ENCODE measurements around the gene FAM110C. TPM values are rescaled to one million over a fixed set of nuclear protein-coding genes. Genes with fewer than 3 reads are reported as not detected.
A peak's percentile ranks its signal among the peaks of the same experiment; 100 is the strongest.

The FAM110C gene
- total RNA-seq, 2 experiments from 2014 or later, result 3.1 to 3.6 TPM

DNA sequence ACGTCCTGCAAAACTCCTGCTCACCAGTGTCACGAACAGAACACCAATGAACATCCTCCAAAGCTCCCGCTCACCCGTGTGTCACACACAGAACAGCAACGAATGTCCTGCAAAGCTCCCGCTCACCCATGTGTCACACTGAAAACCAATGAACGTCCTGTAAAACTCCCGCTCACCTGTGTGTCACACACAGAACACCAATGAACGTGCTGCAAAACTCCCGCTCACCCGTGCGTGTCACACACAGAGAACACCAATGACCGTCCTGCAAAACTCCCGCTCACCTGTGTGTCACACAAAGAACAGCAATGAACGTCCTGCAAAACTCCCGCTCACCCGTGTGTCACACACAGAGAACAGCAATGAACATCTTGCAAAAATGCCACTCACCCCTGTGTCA lies 20.5 kb upstream of the FAM110C start:
- no peaks in the 10 kb centered on the region for H3K9me3 Mint-ChIP-seq
- no peaks in the 10 kb centered on the region for H3K4me1 Mint-ChIP-seq (ENCODE audit: low read depth)
- H3K27me3 Mint-ChIP-seq, result no peaks in the 10 kb centered on the region
- H3K36me3 Mint-ChIP-seq, result no peaks in the 10 kb centered on the region
- ChIA-PET POLR2A (no interaction called here), CTCF (no interaction called here)
- DNase-seq, result no peak
- H3K27ac Mint-ChIP-seq, result no peak overlapping the region
- no peak overlapping the region for H3K4me3 Mint-ChIP-seq
- intact Hi-C loops (cut with micrococcal nuclease), result no loop called here

DNA sequence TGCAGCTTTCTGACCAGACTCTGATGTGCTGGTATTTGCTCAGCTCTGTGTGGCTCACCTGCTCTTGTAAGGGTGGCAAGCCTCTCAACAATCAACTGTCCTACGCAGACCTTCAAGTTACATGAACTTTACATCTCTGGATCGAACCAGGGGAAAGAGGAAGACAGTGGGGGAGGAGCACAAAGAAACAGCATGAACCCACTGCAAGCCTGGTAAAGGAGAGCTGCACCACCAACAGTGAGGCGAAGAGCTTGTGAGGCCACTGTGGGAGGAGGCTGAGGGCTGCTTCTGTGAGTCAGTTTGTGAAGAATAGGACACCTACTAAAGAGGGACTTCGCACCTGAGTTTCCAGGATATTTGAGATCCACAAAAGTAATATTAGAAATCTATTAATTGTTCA lies 18.8 kb upstream of the FAM110C start:
- H3K4me1 Mint-ChIP-seq (ENCODE audit: low read depth), result no peaks in the 10 kb centered on the region
- ChIA-PET CTCF (no interaction called here), POLR2A (no interaction called here)
- H3K27ac Mint-ChIP-seq, result no peak overlapping the region
- no peak overlapping the region for H3K4me3 Mint-ChIP-seq
- no peaks in the 10 kb centered on the region for H3K36me3 Mint-ChIP-seq
- H3K9me3 Mint-ChIP-seq, result peaks cover 5% of the 10 kb centered on the region
- no peak for DNase-seq
- H3K27me3 Mint-ChIP-seq, result peaks cover 1% of the 10 kb centered on the region
- intact Hi-C loops (cut with micrococcal nuclease), result no loop called here

DNA sequence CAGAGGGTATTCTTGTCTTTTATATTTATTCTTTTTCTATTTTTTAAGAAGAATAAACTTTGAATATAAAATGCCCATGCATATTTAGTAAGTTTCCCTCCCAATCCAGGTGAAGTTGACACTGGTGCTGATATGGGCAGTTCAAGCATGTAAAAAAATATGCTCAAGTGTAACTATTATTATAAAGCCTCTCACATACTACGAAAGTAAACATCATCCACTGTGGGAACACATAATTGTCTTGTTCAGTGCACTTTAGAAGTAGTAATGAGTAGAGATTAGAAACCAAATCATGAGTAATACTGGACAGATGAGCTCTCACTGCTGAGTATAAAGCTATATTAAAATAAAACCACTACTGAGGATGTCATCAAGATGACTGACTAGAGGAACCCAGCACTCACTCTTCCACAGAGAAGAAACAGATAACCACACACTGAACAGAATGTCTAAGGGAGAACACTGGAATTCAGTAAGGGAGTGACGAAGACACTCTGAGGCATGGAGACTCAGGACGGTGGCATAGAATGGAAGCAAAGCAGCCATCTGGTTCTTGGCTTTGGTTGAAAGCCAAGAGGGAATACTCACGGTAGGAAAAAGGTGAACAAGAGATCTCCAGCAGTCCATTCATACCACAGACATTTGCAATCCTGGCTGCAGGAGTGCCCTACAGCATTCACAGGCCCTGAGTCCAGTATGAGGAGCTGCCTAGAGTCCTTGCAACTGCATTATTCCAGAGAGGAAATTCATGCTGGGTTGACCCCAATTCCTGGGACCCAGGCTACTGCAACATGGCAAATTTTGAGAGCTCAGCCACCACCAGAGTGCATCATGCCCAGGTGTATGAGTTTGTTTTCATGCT lies 9.5 kb upstream of the FAM110C start:
- no peak overlapping the region for H3K27ac Mint-ChIP-seq
- CTCF ChIA-PET, result no interaction called here

DNA sequence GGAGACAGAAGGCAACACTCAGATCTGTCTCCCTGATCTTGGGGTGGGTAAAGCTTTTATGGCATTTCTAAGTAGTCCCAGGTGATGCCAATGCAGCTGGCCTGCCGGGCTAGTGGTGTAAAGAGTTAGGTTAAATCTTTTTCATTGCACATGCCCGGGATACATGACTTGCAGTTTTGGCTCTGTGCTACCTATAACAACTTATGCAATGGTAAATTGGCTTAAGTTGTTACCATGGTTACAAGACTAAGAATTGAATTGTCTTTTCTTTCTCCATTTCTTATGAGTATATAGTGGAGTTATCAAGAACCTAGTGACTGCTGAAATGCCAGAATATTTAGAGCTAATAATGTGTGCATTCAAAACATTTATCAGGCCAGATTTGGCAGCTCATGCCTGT lies 5.3 kb upstream of the FAM110C start:
- ChIA-PET CTCF (no interaction called here), POLR2A (no interaction called here)
- H3K9me3 Mint-ChIP-seq, result no peaks in the 10 kb centered on the region
- peaks cover 23% of the 10 kb centered on the region for H3K27me3 Mint-ChIP-seq
- H3K4me3 Mint-ChIP-seq, result no peak overlapping the region
- no peaks in the 10 kb centered on the region for H3K36me3 Mint-ChIP-seq
- H3K4me1 Mint-ChIP-seq (ENCODE audit: low read depth), result peaks cover 6% of the 10 kb centered on the region
- no peak for DNase-seq
- H3K27ac Mint-ChIP-seq, result no peak overlapping the region
- intact Hi-C loops (cut with micrococcal nuclease), result no loop called here

More for the DNA sequence above, 9.5 kb upstream of the FAM110C start:
- Mint-ChIP-seq H3K9me3 (peaks cover 21% of the 10 kb centered on the region), H3K27me3 (peaks cover 8% of the 10 kb centered on the region), H3K36me3 (no peaks in the 10 kb centered on the region), H3K4me3 (no peak overlapping the region), H3K4me1 (ENCODE audit: low read depth) (no peaks in the 10 kb centered on the region)
- POLR2A ChIA-PET, result no interaction called here
- DNase-seq, result no peak
- intact Hi-C loops (cut with micrococcal nuclease), result no loop called here

DNA sequence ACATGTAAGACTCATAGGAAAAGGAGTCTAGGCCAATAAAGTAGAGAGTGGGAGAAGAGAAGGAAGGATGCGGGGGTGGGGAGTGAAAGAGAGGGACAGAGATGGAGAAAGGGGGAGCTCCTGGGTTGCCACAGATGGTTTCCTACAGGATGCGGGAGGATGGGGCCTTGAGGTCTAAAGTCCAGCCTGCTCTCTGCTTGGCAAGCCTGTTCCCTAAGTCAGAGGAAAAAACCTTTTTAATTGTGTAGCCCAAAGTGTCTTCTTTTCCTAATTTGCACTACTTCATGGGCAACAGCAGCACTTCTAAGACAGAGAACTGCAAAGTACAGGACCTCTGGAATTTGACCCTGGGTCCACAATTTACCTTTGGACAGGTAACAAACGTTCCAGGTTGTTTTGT lies 1.4 kb upstream of the FAM110C start:
- Mint-ChIP-seq H3K27ac (no peak overlapping the region), H3K36me3 (no peaks in the 10 kb centered on the region), H3K27me3 (peaks cover 34% of the 10 kb centered on the region), H3K4me1 (ENCODE audit: low read depth) (peaks cover 18% of the 10 kb centered on the region), H3K4me3 (no peak overlapping the region), H3K9me3 (no peaks in the 10 kb centered on the region)
- intact Hi-C loops (cut with micrococcal nuclease), result loop anchor here (1.0 kb wide), 1 partner anchor 15 kb away; no protein-coding TSS in a partner anchor
- ChIA-PET POLR2A (no interaction called here), CTCF (no interaction called here)
- no peak for DNase-seq

DNA sequence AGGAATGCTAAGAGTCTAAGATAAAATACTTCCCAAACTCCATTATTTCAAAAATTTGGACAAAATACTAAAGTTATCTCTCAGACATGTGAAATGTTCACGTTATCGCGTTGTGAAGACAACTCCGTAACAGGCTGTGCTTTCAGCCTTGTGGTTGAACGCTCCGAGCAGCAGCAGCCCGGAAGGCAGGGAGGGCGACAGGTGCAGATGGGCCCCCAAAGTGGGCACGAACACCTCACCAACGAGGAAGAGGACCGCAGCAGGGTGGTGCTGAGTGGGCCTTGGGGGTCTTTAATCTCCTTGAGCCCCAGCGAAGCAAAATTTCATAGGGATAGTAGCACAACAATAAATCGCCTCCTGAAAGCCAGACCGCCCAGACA lies 1.0 kb upstream of the FAM110C start:
- H3K27me3 Mint-ChIP-seq, result peaks cover 32% of the 10 kb centered on the region
- intact Hi-C loops (cut with micrococcal nuclease), result loop anchor here (1.0 kb wide), 1 partner anchor 15 kb away; no protein-coding TSS in a partner anchor
- peaks cover 20% of the 10 kb centered on the region for H3K4me1 Mint-ChIP-seq (ENCODE audit: low read depth)
- no peaks in the 10 kb centered on the region for H3K36me3 Mint-ChIP-seq
- no peaks in the 10 kb centered on the region for H3K9me3 Mint-ChIP-seq
- H3K4me3 Mint-ChIP-seq, result peak overlapping the region; percentile 72
- no peak overlapping the region for H3K27ac Mint-ChIP-seq
- no peak for DNase-seq
- POLR2A ChIA-PET, result interaction anchor here (0.6 kb wide), 1 partner anchor 128 kb away, joined by 3 read pairs; no protein-coding TSS in a partner anchor
- CTCF ChIA-PET, result interaction anchor here (0.6 to 1.0 kb wide), 2 partner anchors 36 to 136 kb away, joined by 3 read pairs; no protein-coding TSS in a partner anchor

DNA sequence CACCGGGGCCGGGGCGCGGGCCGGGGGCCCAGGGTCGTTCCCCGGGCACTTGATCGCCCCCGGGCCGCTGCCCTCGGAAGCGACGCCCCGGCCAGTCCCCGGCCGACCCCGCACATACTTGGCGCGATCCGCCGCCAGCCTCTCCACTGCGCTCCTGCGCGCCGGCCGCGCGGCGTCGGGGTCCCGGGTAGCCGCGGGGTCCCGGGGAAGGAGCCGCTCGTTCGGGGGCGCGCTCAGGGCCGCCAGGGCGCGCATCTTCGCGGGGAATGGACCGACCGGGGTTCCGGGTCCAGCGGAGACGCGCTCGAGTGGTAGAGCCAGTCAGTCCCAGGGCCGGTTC lies 204 bp downstream of the FAM110C start:
- no peak for DNase-seq
- Mint-ChIP-seq H3K4me1 (ENCODE audit: low read depth) (peaks cover 23% of the 10 kb centered on the region), H3K9me3 (no peaks in the 10 kb centered on the region), H3K4me3 (peak overlapping the region; percentile 58), H3K27ac (no peak overlapping the region), H3K36me3 (no peaks in the 10 kb centered on the region), H3K27me3 (peaks cover 32% of the 10 kb centered on the region)
- intact Hi-C loops (cut with micrococcal nuclease), result no loop called here
- POLR2A ChIA-PET, result no interaction called here
- CTCF ChIA-PET, result interaction anchor here (0.8 kb wide), 1 partner anchor 24 kb away, joined by 3 read pairs; no protein-coding TSS in a partner anchor

DNA sequence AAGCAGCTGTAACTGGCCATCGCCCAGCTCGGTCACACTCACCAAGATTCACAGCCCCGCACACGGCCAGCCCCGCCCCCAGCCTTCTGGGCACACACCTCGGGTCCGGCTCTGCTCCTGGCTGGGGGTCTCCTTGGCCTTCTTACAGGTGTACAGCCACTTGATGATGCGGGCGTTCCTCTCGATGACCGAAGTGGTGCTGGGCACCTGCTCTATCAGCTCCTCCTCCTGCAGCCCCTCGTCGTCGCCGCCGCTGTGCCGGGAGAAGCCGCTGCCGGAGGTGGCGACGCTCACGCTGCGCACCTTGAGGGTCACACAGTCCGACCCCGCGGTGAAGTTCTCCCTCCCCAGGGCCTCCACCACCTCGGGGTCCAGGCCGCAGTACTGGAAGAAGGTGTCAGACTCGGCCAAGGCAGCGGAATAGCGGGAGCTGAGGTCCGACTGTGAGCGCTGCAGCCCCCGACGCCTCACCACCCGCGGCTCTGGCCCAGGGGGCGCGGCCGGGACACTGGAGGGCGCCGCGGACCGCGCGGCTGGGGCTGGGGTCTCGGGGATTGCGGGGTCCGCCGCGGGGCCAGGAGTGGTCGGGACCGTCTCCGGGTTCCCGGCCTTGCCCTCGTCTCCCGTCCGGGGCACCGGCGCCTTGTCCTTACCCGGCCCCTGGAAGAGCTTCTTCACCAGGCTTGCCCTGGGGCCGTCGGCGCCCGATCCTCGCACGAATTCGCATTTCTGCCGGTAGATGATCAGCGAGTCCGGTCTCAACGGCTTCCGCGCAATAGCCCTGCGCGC lies 769 bp downstream of the FAM110C start:
- peak overlapping the region; percentile 64 for H3K4me3 Mint-ChIP-seq
- H3K27ac Mint-ChIP-seq, result no peak overlapping the region
- ChIA-PET CTCF (interaction anchor here (1.0 to 1.5 kb wide), 3 partner anchors 24 to 34 kb away, joined by 3 to 4 read pairs (median 4); no protein-coding TSS in a partner anchor), POLR2A (no interaction called here)
- intact Hi-C loops (cut with micrococcal nuclease), result no loop called here
- no peak for DNase-seq
- no peaks in the 10 kb centered on the region for H3K9me3 Mint-ChIP-seq
- H3K27me3 Mint-ChIP-seq, result peaks cover 33% of the 10 kb centered on the region
- peaks cover 3% of the 10 kb centered on the region for H3K36me3 Mint-ChIP-seq
- peaks cover 23% of the 10 kb centered on the region for H3K4me1 Mint-ChIP-seq (ENCODE audit: low read depth)

DNA sequence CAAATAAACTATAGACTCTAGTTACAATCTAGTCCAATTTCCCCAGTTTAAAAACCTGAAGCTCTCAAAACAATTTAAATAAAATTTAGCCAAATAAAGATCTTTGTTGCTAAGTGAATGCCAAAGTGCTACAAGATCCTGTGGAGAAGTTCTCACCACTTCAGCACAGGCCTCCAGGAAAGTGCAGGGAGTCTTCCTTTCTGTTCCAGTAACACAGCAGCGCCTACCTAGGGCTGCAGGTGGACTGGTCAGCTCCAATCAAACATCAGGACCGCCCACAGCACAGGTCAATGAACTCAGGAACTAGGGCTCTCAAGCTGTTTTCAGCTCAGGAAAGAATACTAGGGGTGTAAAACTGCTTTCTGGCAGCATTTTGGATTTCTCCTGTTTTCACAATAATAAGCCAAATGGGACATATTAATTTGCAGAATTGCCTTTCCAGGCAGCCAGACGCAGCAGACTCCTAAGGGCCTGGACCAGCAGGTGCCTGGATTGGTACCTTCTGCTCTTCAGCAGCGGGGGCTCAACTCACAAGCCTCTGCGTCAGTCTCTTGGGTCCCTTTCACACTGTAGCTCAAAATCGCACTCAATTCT lies 1.5 kb downstream of the FAM110C start:
- ChIA-PET POLR2A (no interaction called here), CTCF (interaction anchor here (1.0 to 1.5 kb wide), 3 partner anchors 23 to 33 kb away, joined by 3 to 4 read pairs (median 4); no protein-coding TSS in a partner anchor)
- Mint-ChIP-seq H3K27me3 (peaks cover 34% of the 10 kb centered on the region), H3K9me3 (no peaks in the 10 kb centered on the region), H3K4me1 (ENCODE audit: low read depth) (peaks cover 23% of the 10 kb centered on the region), H3K4me3 (peak overlapping the region; percentile 64), H3K27ac (no peak overlapping the region), H3K36me3 (peaks cover 5% of the 10 kb centered on the region)
- no peak for DNase-seq
- intact Hi-C loops (cut with micrococcal nuclease), result no loop called here

DNA sequence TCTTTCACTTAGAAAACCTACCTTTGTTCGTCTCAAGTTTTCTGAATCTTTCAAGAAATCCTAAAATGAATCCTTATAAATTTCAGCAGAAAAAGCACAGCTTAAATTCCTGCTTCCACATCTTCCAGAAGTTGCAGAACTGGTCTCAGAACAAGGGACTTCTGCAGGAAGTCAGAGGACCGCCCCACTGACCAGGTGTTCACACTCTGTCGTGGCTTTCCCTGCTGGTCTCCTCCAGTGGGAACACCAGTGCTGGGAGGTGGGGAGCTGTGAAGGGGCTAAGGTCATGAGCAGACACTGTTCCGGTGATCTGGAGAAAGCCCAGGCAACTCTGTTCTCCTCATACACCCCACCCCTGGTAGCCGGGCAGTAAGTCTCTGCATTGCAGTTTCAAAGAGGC lies 3.5 kb downstream of the FAM110C start:
- intact Hi-C loops (cut with micrococcal nuclease), result loop anchor here (1.0 kb wide), 1 partner anchor 10 kb away; no protein-coding TSS in a partner anchor
- Mint-ChIP-seq H3K36me3 (peaks cover 5% of the 10 kb centered on the region), H3K4me1 (ENCODE audit: low read depth) (peaks cover 23% of the 10 kb centered on the region), H3K27ac (no peak overlapping the region), H3K9me3 (no peaks in the 10 kb centered on the region), H3K4me3 (peak overlapping the region; percentile 5), H3K27me3 (peaks cover 28% of the 10 kb centered on the region)
- POLR2A ChIA-PET, result no interaction called here
- CTCF ChIA-PET, result interaction anchor here (1.7 to 2.7 kb wide), 3 partner anchors 23 to 31 kb away, joined by 4 to 9 read pairs (median 6); no protein-coding TSS in a partner anchor
- no peak for DNase-seq

DNA sequence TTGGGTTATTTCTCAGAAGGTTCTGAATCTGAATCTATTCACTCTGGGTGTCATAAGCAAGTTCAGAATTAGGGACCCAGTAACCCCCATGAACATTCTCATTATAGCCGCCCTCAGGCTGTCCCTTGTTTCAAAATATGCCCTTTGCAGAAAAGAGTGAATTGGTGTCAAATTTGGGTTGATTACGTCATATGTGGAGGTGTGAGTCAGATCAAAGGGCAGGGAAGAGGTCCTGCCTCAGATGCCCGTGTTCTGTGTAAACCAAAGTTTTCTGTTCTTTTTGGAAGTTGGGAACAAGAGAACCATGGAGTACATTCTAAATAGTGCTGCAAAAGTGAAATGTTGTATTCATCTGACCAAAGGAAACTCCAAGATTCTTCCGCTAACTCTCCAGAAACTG lies 5.8 kb downstream of the FAM110C start:
- Mint-ChIP-seq H3K27ac (no peak overlapping the region), H3K4me1 (ENCODE audit: low read depth) (peaks cover 25% of the 10 kb centered on the region), H3K27me3 (peaks cover 22% of the 10 kb centered on the region), H3K36me3 (peaks cover 5% of the 10 kb centered on the region), H3K9me3 (no peaks in the 10 kb centered on the region), H3K4me3 (no peak overlapping the region)
- intact Hi-C loops (cut with micrococcal nuclease), result no loop called here
- DNase-seq, result no peak
- ChIA-PET CTCF (no interaction called here), POLR2A (no interaction called here)

DNA sequence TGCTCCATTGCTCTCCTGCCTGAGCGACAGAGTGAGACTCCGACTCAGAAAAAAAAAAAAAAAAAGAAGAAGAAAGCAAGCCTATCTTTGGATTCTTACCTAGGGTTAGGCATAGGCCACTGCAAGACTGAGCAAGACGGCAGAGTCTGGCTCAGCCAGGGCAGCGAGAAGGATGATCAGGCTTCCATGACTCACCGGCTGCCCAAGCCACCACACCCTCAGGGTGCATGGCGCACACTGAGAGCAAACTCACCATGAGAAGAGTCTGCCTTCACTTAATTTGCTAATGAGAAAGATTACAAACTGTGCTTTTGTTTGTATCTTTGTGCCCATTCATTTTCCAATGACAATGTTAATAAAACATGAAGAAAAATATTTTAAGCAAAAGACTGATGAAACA lies 8.2 kb downstream of the FAM110C start:
- POLR2A ChIA-PET, result no interaction called here
- no peak overlapping the region for H3K27ac Mint-ChIP-seq
- no peaks in the 10 kb centered on the region for H3K9me3 Mint-ChIP-seq
- peaks cover 5% of the 10 kb centered on the region for H3K36me3 Mint-ChIP-seq
- peaks cover 6% of the 10 kb centered on the region for H3K27me3 Mint-ChIP-seq
- CTCF ChIA-PET, result no interaction called here
- DNase-seq, result no peak
- peaks cover 33% of the 10 kb centered on the region for H3K4me1 Mint-ChIP-seq (ENCODE audit: low read depth)
- intact Hi-C loops (cut with micrococcal nuclease), result no loop called here
- no peak overlapping the region for H3K4me3 Mint-ChIP-seq
